ENCODE measurements around the gene RFX2. TPM values are rescaled to one million over a fixed set of nuclear protein-coding genes. Genes with fewer than 3 reads are reported as not detected.

Gene RFX2
- total and polyA plus RNA-seq, 10 of the 15 experiments (the other 5 are each of a cell fraction or from before 2014, with no cell fraction given) = 3.2 to 9.8 (median 4.7) TPM

DNA sequence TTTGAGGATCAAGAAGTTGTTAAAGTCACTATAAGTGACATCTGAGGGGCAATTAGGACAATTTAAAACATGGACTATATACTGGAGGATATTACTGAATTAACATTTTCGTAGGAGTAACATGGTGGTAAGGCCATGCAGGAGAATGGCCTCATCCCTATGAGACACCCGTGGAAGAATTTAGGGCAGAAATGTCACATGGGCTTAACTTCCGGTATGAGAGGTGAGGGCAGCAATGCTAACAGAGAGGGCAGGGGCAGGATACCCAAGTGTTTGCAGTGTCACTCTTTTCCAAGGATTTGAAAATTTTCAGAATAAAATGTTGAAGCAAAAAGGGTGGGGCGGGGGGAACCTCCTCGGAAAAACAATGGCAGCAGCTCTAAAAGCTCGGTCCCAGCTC, 156.0 kb downstream of the RFX2 start:
- H2AFZ ChIP-seq (ENCODE audit: control insufficient read depth, low read depth, low read length) = no peak overlapping the region
- in situ Hi-C loops (cut with MboI) = no loop called here
- intact Hi-C loops (cut with micrococcal nuclease; ENCODE audit: unreplicated experiment) = no loop called here
- ATAC-seq = no peak
- CTCF ChIA-PET = no interaction called here
- peaks cover 62% of the 10 kb centered on the region for H3K79me2 ChIP-seq (ENCODE audit: control insufficient read depth, insufficient read depth, low read length)
- WGBS (ENCODE audit: insufficient coverage, insufficient replicate concordance, low lambda C conversion rate, missing lambda C conversion rate) = 75% methylated on average over 6 of the region's 6 CpGs
- no peak for DNase-seq (ENCODE audit: low read depth, low spot score)
- RAD21 ChIA-PET (ENCODE audit: unreplicated experiment) = interaction anchor here (1.6 kb wide), 1 partner anchor 14 kb away, joined by 3 read pairs; no protein-coding TSS in a partner anchor
- H3K4me2 ChIP-seq (ENCODE audit: control insufficient read depth, insufficient read depth) = no peak overlapping the region
- no peak overlapping the region for H3K9ac ChIP-seq (ENCODE audit: control insufficient read depth, insufficient read depth, low read length)
- H3K4me1 ChIP-seq (ENCODE audit: control insufficient read depth, insufficient read depth, low read length) = peaks cover 22% of the 10 kb centered on the region
- POLR2A ChIA-PET = no interaction called here
- no peak for FAIRE-seq
- peaks cover 6 to 15% of the 10 kb centered on the region in 2 experiments; a peak in 3 of 4 replicates for H3K36me3 ChIP-seq (ENCODE audit: control insufficient read depth in 2 of 2, insufficient read depth in 2 of 2, low read length in 1 of 2)
- H3K27me3 ChIP-seq (replicated peaks in 1 of 2; ENCODE audit: control insufficient read depth in 2 of 2, insufficient read depth in 2 of 2, low read length in 1 of 2) = no peaks in the 10 kb centered on the region
- no TSS peak for BruUV-seq (replicated peaks)
- no peak overlapping the region for H3K27ac ChIP-seq (ENCODE audit: control insufficient read depth, insufficient read depth)
- H3K9me3 ChIP-seq (replicated peaks; ENCODE audit: control insufficient read depth, insufficient read depth, low read length) = no peaks in the 10 kb centered on the region
- no peaks in the 10 kb centered on the region; the same call in none of the 2 replicates for H4K20me1 ChIP-seq (ENCODE audit: control insufficient read depth, insufficient read depth)
- H3K4me3 ChIP-seq = no peak overlapping the region
- SMC1A ChIA-PET (ENCODE audit: uncharacterized antibody, unreplicated experiment) = no interaction called here
- TF ChIP-seq, protein P1, sequence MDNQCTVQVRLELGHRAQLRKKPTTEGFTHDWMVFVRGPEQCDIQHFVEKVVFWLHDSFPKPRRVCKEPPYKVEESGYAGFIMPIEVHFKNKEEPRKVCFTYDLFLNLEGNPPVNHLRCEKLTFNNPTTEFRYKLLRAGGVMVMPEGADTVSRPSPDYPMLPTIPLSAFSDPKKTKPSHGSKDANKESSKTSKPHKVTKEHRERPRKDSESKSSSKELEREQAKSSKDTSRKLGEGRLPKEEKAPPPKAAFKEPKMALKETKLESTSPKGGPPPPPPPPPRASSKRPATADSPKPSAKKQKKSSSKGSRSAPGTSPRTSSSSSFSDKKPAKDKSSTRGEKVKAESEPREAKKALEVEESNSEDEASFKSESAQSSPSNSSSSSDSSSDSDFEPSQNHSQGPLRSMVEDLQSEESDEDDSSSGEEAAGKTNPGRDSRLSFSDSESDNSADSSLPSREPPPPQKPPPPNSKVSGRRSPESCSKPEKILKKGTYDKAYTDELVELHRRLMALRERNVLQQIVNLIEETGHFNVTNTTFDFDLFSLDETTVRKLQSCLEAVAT (IDR thresholded peaks at IDR 0.05) = no peak
- no peak for TF ChIP-seq SP1 (IDR thresholded peaks at IDR 0.05; ENCODE audit: low read depth, low read length)
- TF ChIP-seq FOS (IDR thresholded peaks at IDR 0.05; ENCODE audit: borderline replicate concordance, extremely low read depth, insufficient read length) = no peak
- no peak for TF ChIP-seq JUNB (IDR thresholded peaks at IDR 0.05)
- TF ChIP-seq, protein P2, sequence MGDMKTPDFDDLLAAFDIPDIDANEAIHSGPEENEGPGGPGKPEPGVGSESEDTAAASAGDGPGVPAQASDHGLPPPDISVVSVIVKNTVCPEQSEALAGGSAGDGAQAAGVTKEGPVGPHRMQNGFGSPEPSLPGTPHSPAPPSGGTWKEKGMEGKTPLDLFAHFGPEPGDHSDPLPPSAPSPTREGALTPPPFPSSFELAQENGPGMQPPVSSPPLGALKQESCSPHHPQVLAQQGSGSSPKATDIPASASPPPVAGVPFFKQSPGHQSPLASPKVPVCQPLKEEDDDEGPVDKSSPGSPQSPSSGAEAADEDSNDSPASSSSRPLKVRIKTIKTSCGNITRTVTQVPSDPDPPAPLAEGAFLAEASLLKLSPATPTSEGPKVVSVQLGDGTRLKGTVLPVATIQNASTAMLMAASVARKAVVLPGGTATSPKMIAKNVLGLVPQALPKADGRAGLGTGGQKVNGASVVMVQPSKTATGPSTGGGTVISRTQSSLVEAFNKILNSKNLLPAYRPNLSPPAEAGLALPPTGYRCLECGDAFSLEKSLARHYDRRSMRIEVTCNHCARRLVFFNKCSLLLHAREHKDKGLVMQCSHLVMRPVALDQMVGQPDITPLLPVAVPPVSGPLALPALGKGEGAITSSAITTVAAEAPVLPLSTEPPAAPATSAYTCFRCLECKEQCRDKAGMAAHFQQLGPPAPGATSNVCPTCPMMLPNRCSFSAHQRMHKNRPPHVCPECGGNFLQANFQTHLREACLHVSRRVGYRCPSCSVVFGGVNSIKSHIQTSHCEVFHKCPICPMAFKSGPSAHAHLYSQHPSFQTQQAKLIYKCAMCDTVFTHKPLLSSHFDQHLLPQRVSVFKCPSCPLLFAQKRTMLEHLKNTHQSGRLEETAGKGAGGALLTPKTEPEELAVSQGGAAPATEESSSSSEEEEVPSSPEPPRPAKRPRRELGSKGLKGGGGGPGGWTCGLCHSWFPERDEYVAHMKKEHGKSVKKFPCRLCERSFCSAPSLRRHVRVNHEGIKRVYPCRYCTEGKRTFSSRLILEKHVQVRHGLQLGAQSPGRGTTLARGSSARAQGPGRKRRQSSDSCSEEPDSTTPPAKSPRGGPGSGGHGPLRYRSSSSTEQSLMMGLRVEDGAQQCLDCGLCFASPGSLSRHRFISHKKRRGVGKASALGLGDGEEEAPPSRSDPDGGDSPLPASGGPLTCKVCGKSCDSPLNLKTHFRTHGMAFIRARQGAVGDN (IDR thresholded peaks at IDR 0.05) = no peak
- no peak for TF ChIP-seq IKZF1 (conservative IDR thresholded peaks at IDR 0.05)
- TF ChIP-seq, protein P3, sequence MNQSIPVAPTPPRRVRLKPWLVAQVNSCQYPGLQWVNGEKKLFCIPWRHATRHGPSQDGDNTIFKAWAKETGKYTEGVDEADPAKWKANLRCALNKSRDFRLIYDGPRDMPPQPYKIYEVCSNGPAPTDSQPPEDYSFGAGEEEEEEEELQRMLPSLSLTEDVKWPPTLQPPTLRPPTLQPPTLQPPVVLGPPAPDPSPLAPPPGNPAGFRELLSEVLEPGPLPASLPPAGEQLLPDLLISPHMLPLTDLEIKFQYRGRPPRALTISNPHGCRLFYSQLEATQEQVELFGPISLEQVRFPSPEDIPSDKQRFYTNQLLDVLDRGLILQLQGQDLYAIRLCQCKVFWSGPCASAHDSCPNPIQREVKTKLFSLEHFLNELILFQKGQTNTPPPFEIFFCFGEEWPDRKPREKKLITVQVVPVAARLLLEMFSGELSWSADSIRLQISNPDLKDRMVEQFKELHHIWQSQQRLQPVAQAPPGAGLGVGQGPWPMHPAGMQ (IDR thresholded peaks at IDR 0.05; ENCODE audit: borderline replicate concordance) = no peak
- TF ChIP-seq ZNF384 (IDR thresholded peaks at IDR 0.05; ENCODE audit: borderline replicate concordance, low read depth, low read length) = no peak
- TF ChIP-seq TCF3 (IDR thresholded peaks at IDR 0.05; ENCODE audit: borderline replicate concordance, insufficient read depth, low read depth, low read length) = no peak
- TF ChIP-seq, protein P4, sequence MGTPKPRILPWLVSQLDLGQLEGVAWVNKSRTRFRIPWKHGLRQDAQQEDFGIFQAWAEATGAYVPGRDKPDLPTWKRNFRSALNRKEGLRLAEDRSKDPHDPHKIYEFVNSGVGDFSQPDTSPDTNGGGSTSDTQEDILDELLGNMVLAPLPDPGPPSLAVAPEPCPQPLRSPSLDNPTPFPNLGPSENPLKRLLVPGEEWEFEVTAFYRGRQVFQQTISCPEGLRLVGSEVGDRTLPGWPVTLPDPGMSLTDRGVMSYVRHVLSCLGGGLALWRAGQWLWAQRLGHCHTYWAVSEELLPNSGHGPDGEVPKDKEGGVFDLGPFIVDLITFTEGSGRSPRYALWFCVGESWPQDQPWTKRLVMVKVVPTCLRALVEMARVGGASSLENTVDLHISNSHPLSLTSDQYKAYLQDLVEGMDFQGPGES (IDR thresholded peaks at IDR 0.05) = no peak
- TF ChIP-seq, protein P5, sequence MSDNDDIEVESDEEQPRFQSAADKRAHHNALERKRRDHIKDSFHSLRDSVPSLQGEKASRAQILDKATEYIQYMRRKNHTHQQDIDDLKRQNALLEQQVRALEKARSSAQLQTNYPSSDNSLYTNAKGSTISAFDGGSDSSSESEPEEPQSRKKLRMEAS (IDR thresholded peaks at IDR 0.05; ENCODE audit: low read depth, low read length) = no peak
- TF ChIP-seq CHD4 (IDR thresholded peaks at IDR 0.05) = no peak
- TF ChIP-seq BHLHE40 (IDR thresholded peaks at IDR 0.05; ENCODE audit: borderline replicate concordance in 1 of 2, low read depth in 2 of 2, low read length in 1 of 2) = no peak
- TF ChIP-seq PAX5 (IDR thresholded peaks at IDR 0.05; ENCODE audit: borderline replicate concordance, low read depth, low read length) = no peak
- TF ChIP-seq HDAC6 (IDR thresholded peaks at IDR 0.05; ENCODE audit: unreplicated experiment) = no peak
- no peak for TF ChIP-seq NFXL1 (IDR thresholded peaks at IDR 0.05; ENCODE audit: borderline replicate concordance)
